Spleen (tissue), 11 donors: Measurements from ENCODE around the gene ASB13. TPM values are rescaled to one million over a fixed set of nuclear protein-coding genes. Genes with fewer than 3 reads are reported as not detected.

Experiments
- DNase-seq: peaks from one replicate; pipeline ENCODE4 v3.0.0-alpha.2; 2020
- H3K27ac ChIP-seq, 8 donors: fragments of 200-600 bp; sonication (generic) in 7 of 8; 1 replicate in 4 of 8; 2 replicates in 4 of 8; pipeline versions ENCODE4 v1.5.0 to v1.8.0; 2016 to 2021; ENCODE audit warnings: inconsistent platforms in 4 of 8, mild to moderate bottlenecking in 4 of 8, moderate library complexity in 1 of 8
- H3K27me3 ChIP-seq, 7 donors: fragments of 200-600 bp; sonication (generic) in 6 of 7; replicated peaks in 1 of 7; 1 replicate in 4 of 7; 2 replicates in 3 of 7; pipeline versions ENCODE4 v1.5.0 to v1.8.0; 2016 to 2021; ENCODE audit warnings: inconsistent platforms in 3 of 7, mild to moderate bottlenecking in 1 of 7
- H3K36me3 ChIP-seq, 6 donors: fragments of 200-600 bp; sonication (generic) in 5 of 6; 1 replicate in 4 of 6; 2 replicates in 2 of 6; pipeline versions ENCODE4 v1.5.0 to v1.8.0; 2016 to 2021; ENCODE audit warnings: inconsistent platforms in 2 of 6
- H3K4me1 ChIP-seq, 6 donors: fragments of 200-600 bp; sonication (generic) in 5 of 6; 1 replicate in 3 of 6; 2 replicates in 3 of 6; pipeline versions ENCODE4 v1.5.0 to v1.8.0; 2016 to 2021; ENCODE audit warnings: inconsistent platforms in 3 of 6
- H3K4me3 ChIP-seq, 8 donors: fragments of 200-600 bp; sonication (generic) in 7 of 8; 1 replicate in 4 of 8; 2 replicates in 4 of 8; pipeline versions ENCODE4 v1.5.0 to v1.8.0; 2016 to 2021; ENCODE audit warnings: inconsistent platforms in 4 of 8, mild to moderate bottlenecking in 4 of 8, moderate library complexity in 2 of 8
- H3K9me3 ChIP-seq, 8 donors: fragments of 200-600 bp; sonication (generic) in 7 of 8; 1 replicate in 4 of 8; 2 replicates in 4 of 8; pipeline versions ENCODE4 v1.5.0 to v1.8.0; 2016 to 2021; ENCODE audit warnings: inconsistent platforms in 4 of 8
- POLR2A ChIP-seq, 3 donors: fragments of 450-650 bp; IDR thresholded peaks; one replicate each; pipeline ENCODE4 v1.5.1; 2017; ENCODE audit warnings: antibody characterized with exemption in 3 of 3, mild to moderate bottlenecking in 1 of 3
- POLR2AphosphoS5 ChIP-seq, 3 donors: sonication (generic); formaldehyde crosslinking; IDR thresholded peaks; one replicate each; pipeline ENCODE4 v1.5.1; 2017; ENCODE audit warnings: antibody characterized with exemption in 3 of 3
- WGBS, 5 donors: extraction: QIAGEN DNeasy Blood & Tissue Kit in 3 of 5; methylation state at CpG; one replicate each; pipeline versions ENCODE4 v1.1.5 to v1.1.7; 2013 to 2018; 5-methylcytosine and 5-hydroxymethylcytosine counted together
- intact Hi-C: fragments of 100-400 bp; cut with DNase I; formaldehyde crosslinking; loops from one replicate; pipeline ENCODE4 v1.15.0; 2023; ENCODE audit warnings: low total_unique reads
- polyA plus RNA-seq, 3 donors: library from polyadenylated mRNA; stranded (reverse); fragments of 200-250 nt; gene quantifications; one replicate each; pipeline ENCODE4 v1.2.1, GENCODE V29; 2013
- total RNA-seq, 7 donors: library from RNA; depleted of rRNA in 3 of 7; stranded (reverse); fragments of >200 nt in 3 of 7; fragmentation: NEBNext Ultra II Directional in 4 of 7; extraction: Animal tissue kit (Norgen Biotek cat#: 25700) in 4 of 7; gene quantifications; one replicate each; pipeline versions ENCODE4 v1.1.0 to v1.2.1, GENCODE V29; 2016 to 2021
- TF ChIP-seq, protein P1 (sequence below), 11 experiments: fragments of 200-600 bp in 7 of 11; fragments of 450-650 bp in 4 of 11; sonication (generic) in 4 of 11; IDR thresholded peaks in 8 of 11; conservative IDR thresholded peaks in 3 of 11; 1 replicate in 7 of 11; 2 replicates in 4 of 11; pipeline versions ENCODE4 v1.4.0 to v1.8.0; 2016 to 2021; ENCODE audit warnings: antibody characterized with exemption in 11 of 11, inconsistent platforms in 4 of 11, mild to moderate bottlenecking in 1 of 11
- donor health status: healthy with polysubstance abuse.
- donor health status: DM: no; HTN: no; CAD: no; lungs with moderate emphysema.
- donor health status: DM: no; HTN: no; CAD: no.
- donor health status: Bipolar disorder and iron deficiency.
- donor health status: healthy.
- donor health status: DM: no; HTN: no; CAD: no.
- donor health status: DM: yes; HTN: yes; CAD: no.

Gene ASB13
- total and polyA plus RNA-seq, 10 donors = 17.0 to 29.6 (median 21.8) TPM

- intact Hi-C loops = no loop called here
- no peak overlapping the region for H3K27ac ChIP-seq
- peak; percentile 47 for DNase-seq
- 78 to 97% (median 90%) methylated on average over 7 of the region's 7 CpGs for WGBS, 5 donors
- no peaks in the 10 kb centered on the region for H3K4me1 ChIP-seq
- peaks cover 0 to 9% (median 7%) of the 10 kb centered on the region in 8 donors for H3K9me3 ChIP-seq
- H3K36me3 ChIP-seq = no peaks in the 10 kb centered on the region
- H3K27me3 ChIP-seq = peaks cover 0 to 15% (median 0%) of the 10 kb centered on the region in 7 donors
- H3K4me3 ChIP-seq = no peak overlapping the region
- TF ChIP-seq, protein P1, sequence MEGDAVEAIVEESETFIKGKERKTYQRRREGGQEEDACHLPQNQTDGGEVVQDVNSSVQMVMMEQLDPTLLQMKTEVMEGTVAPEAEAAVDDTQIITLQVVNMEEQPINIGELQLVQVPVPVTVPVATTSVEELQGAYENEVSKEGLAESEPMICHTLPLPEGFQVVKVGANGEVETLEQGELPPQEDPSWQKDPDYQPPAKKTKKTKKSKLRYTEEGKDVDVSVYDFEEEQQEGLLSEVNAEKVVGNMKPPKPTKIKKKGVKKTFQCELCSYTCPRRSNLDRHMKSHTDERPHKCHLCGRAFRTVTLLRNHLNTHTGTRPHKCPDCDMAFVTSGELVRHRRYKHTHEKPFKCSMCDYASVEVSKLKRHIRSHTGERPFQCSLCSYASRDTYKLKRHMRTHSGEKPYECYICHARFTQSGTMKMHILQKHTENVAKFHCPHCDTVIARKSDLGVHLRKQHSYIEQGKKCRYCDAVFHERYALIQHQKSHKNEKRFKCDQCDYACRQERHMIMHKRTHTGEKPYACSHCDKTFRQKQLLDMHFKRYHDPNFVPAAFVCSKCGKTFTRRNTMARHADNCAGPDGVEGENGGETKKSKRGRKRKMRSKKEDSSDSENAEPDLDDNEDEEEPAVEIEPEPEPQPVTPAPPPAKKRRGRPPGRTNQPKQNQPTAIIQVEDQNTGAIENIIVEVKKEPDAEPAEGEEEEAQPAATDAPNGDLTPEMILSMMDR (IDR thresholded peaks at IDR 0.05 in 8 of 11, conservative IDR thresholded peaks at IDR 0.05 in 3 of 11) = no peak
- TF ChIP-seq POLR2AphosphoS5 (IDR thresholded peaks at IDR 0.05) = no peak
- no peak for TF ChIP-seq POLR2A (IDR thresholded peaks at IDR 0.05)
Measured at GRCh38 chr10:5604961-5605360, 61.4 kb downstream of the ASB13 start.

DNA sequence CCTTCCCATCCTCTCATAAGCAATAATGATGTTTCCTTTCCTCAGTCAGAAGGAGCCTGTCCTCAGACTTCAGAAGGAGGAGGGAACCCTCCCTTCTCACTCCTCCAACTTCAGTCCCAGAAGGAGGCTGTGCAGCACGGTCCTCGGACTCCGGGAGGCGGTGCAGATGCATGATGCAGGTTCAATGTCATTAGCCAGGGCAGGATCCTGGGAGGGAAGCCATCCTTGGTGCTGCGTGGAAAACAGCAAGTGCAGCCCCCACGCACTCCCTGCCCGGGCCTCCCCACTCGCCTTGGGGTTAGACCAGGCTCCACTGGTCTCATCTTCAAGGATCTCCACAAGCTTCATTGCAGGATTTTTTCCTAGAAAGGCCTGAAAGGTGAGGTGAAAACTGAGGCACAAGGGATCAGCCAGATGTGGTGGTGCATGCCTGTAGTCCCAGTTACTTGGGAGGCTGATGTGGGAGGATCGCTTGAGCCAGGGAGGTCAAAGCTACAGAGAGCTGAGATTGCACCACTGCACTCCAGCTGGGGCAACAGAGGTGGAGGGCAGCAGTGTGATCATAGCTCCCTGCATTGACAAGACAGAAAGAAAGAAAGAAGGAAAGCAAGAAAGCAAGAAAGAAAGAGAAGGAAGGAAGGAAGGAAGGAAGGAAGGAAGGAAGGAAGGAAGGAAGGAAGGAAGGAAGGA is 62.0 kb downstream of the ASB13 start:
- Histone ChIP-seq H3K4me3 (no peak overlapping the region), H3K9me3 (peaks cover 0 to 9% (median 7%) of the 10 kb centered on the region in 8 donors), H3K36me3 (no peaks in the 10 kb centered on the region), H3K4me1 (no peaks in the 10 kb centered on the region), H3K27me3 (peaks cover 0 to 15% (median 0%) of the 10 kb centered on the region in 7 donors), H3K27ac (no peak overlapping the region)
- intact Hi-C loops = no loop called here
- 83 to 100% (median 93%) methylated on average over 8 to 9 of the region's 9 CpGs for WGBS, 5 donors
- DNase-seq = peak; percentile 47
- TF ChIP-seq, protein P1 (IDR thresholded peaks at IDR 0.05 in 8 of 11, conservative IDR thresholded peaks at IDR 0.05 in 3 of 11) = no peak
- no peak for TF ChIP-seq POLR2AphosphoS5 (IDR thresholded peaks at IDR 0.05)
- no peak for TF ChIP-seq POLR2A (IDR thresholded peaks at IDR 0.05)

GRCh38 chr10:5603848-5604170 is 62.6 kb downstream of the ASB13 start:
- no peaks in the 10 kb centered on the region for H3K4me1 ChIP-seq
- peaks cover 0 to 15% (median 0%) of the 10 kb centered on the region in 7 donors for H3K27me3 ChIP-seq
- H3K4me3 ChIP-seq = no peak overlapping the region
- WGBS, 5 donors = 81 to 95% (median 85%) methylated on average over 13 of the region's 13 CpGs
- TF ChIP-seq POLR2AphosphoS5 (IDR thresholded peaks at IDR 0.05) (no peak), POLR2A (IDR thresholded peaks at IDR 0.05) (no peak)
- TF ChIP-seq, protein P1 (IDR thresholded peaks at IDR 0.05 in 8 of 11, conservative IDR thresholded peaks at IDR 0.05 in 3 of 11) = no peak
- H3K27ac ChIP-seq = no peak overlapping the region
- no peak for DNase-seq
- intact Hi-C loops = no loop called here
- H3K36me3 ChIP-seq = no peaks in the 10 kb centered on the region
- H3K9me3 ChIP-seq = peaks cover 0 to 9% (median 7%) of the 10 kb centered on the region in 8 donors

- Histone ChIP-seq H3K36me3 (no peaks in the 10 kb centered on the region), H3K27me3 (peaks cover 0 to 15% (median 0%) of the 10 kb centered on the region in 7 donors), H3K27ac (no peak overlapping the region), H3K9me3 (peaks cover 0 to 9% (median 7%) of the 10 kb centered on the region in 8 donors), H3K4me1 (no peaks in the 10 kb centered on the region), H3K4me3 (no peak overlapping the region)
- 79 to 91% (median 83%) methylated on average over 13 to 14 of the region's 14 CpGs for WGBS, 5 donors
- DNase-seq = no peak
- intact Hi-C loops = no loop called here
- TF ChIP-seq POLR2A (IDR thresholded peaks at IDR 0.05) = no peak
- TF ChIP-seq, protein P1 (IDR thresholded peaks at IDR 0.05 in 8 of 11, conservative IDR thresholded peaks at IDR 0.05 in 3 of 11) = no peak
- no peak for TF ChIP-seq POLR2AphosphoS5 (IDR thresholded peaks at IDR 0.05)
Measured at GRCh38 chr10:5603091-5603847, 63.1 kb downstream of the ASB13 start.
